ENCODE measurements around the gene KLK15. TPM values are rescaled to one million over a fixed set of nuclear protein-coding genes. Genes with fewer than 3 reads are reported as not detected.
A peak's percentile ranks its signal among the peaks of the same experiment; 100 is the strongest.

The KLK15 gene
- total and polyA plus RNA-seq, 2 of the 8 experiments (the other 6 are each of a cell fraction or from before 2014, with no cell fraction given): not detected

GRCh38 chr19:50793558-50794065, 39.8 kb downstream of the KLK15 start:
- Histone ChIP-seq H2AK5ac (ENCODE audit: low read depth, low read length) (no peak overlapping the region), H3K79me1 (ENCODE audit: low read depth, low read length) (no peaks in the 10 kb centered on the region), H3K9me3 (ENCODE audit: insufficient read depth in 2 of 2, low read depth in 1 of 2, low read length in 1 of 2) (no peaks in the 10 kb centered on the region), H2BK5ac (ENCODE audit: low read depth, low read length) (no peak overlapping the region), H3K27ac (ENCODE audit: low read depth, low read length) (no peak overlapping the region), H3K27me3 (replicated peaks in 1 of 4; ENCODE audit: control insufficient read depth in 3 of 4, extremely low read depth in 1 of 4, insufficient read depth in 3 of 4, low read length in 3 of 4) (no peaks in the 10 kb centered on the region; a peak in 1 of 7 replicates), H3K4me1 (replicated peaks in 1 of 4; ENCODE audit: control insufficient read depth in 3 of 4, insufficient read depth in 4 of 4, low read length in 3 of 4) (peaks cover 0 to 14% (median 6%) of the 10 kb centered on the region in 4 experiments; a peak in 5 of 7 replicates), H3K79me2 (ENCODE audit: control insufficient read depth in 1 of 2, insufficient read depth in 2 of 2, low read length in 2 of 2) (no peaks in the 10 kb centered on the region), H3K56ac (replicated peaks; ENCODE audit: insufficient read length, low read depth, low read length) (no peak overlapping the region), H3K14ac (ENCODE audit: insufficient read length) (no peak overlapping the region), H4K91ac (replicated peaks; ENCODE audit: insufficient read length, low read length) (no peak overlapping the region), H2AFZ (ENCODE audit: low read length) (no peak overlapping the region), H3K4ac (replicated peaks; ENCODE audit: insufficient read length, low read depth, low read length) (no peak overlapping the region), H4K8ac (ENCODE audit: extremely low read depth, insufficient read depth, low read length) (no peak overlapping the region), H3K18ac (ENCODE audit: extremely low read depth, low read length) (no peak overlapping the region), H3K4me3 (ENCODE audit: extremely low read depth in 1 of 4, insufficient read depth in 2 of 4, low read depth in 3 of 4, low read length in 4 of 4) (no peak overlapping the region), H4K20me1 (replicated peaks in 1 of 2; ENCODE audit: control insufficient read depth in 1 of 2, insufficient read depth in 2 of 2, low read length in 2 of 2) (peaks cover 30 to 32% of the 10 kb centered on the region in 2 experiments), H3K4me2 (ENCODE audit: insufficient read depth in 1 of 2, low read depth in 2 of 2, low read length in 2 of 2) (no peak overlapping the region), H2BK120ac (replicated peaks; ENCODE audit: low read depth, low read length) (no peak overlapping the region), H3K36me3 (ENCODE audit: control insufficient read depth in 2 of 4, insufficient read depth in 4 of 4, low read length in 3 of 4) (peaks cover 10 to 25% (median 17%) of the 10 kb centered on the region in 4 experiments; a peak in 7 of 8 replicates), H3K23me2 (ENCODE audit: low read depth, low read length) (no peaks in the 10 kb centered on the region; the same call in 1 of the 2 replicates), H3K23ac (ENCODE audit: insufficient read length) (no peak overlapping the region), H2BK12ac (ENCODE audit: low read depth, low read length) (no peak overlapping the region), H4K5ac (ENCODE audit: insufficient read length, low read depth, low read length) (no peak overlapping the region), H2BK20ac (ENCODE audit: low read length) (no peak overlapping the region), H2BK15ac (ENCODE audit: low read length) (no peak overlapping the region), H3K9ac (replicated peaks in 1 of 4; ENCODE audit: extremely low read depth in 1 of 4, low read depth in 3 of 4, low read length in 3 of 4) (no peak overlapping the region)
- peak in 1 of 2 experiments; percentile 53 for DNase-seq (ENCODE audit: low read depth in 1 of 2, low spot score in 2 of 2)
- 78% methylated on average over 11 of the region's 11 CpGs; no CpG with 5 or more reads in 1 of the 2 experiments for WGBS, 2 experiments (ENCODE audit: extremely low coverage in 1 of 2, insufficient coverage in 1 of 2, insufficient read length in 1 of 2, insufficient replicate concordance in 2 of 2, low coverage in 1 of 2, low lambda C conversion rate in 2 of 2, missing lambda C conversion rate in 1 of 2)
- no peak for FAIRE-seq
- ChIA-PET POLR2A (ENCODE audit: partially characterized antibody) (interaction anchor here (0.7 to 15.0 kb wide), 23 partner anchors 9 to 333 kb away, joined by 3 to 275 read pairs (median 3); partner anchors contain the start of genes ASPDH, CLEC11A, KLK1 and KLK4), CTCF (ENCODE audit: partially characterized antibody) (interaction anchor here (0.8 to 3.2 kb wide), 5 partner anchors 9 to 134 kb away, joined by 3 to 12 read pairs (median 3); no protein-coding TSS in a partner anchor)
- TF ChIP-seq TAF1 (IDR thresholded peaks at IDR 0.05; ENCODE audit: low read depth, low read length) (no peak), POLR2A (IDR thresholded peaks at IDR 0.05; ENCODE audit: control extremely low read depth in 1 of 2, low read depth in 2 of 2, low read length in 2 of 2) (peak in 1 of 2 experiments; percentile 26; a peak in 2 of 3 replicates)

All from H1 (cell line).